GM21447 (cell line): ENCODE data around the gene TRAF3IP1.

Source experiments
- ATAC-seq: cut with Tn5 transposase; IDR thresholded peaks from one replicate; pipeline ENCODE4 v1.9.1; 2021; ENCODE audit not compliant: unreplicated experiment

TRAF3IP1 gene

GRCh38 chr2:238378230-238379095 lies 58.1 kb downstream of the TRAF3IP1 start:
- no peak for ATAC-seq

GRCh38 chr2:238379096-238379810 lies 58.9 kb downstream of the TRAF3IP1 start:
- ATAC-seq: no peak

- ATAC-seq: no peak
Measured at GRCh38 chr2:238380336-238380735, 60.0 kb downstream of the TRAF3IP1 start.

- ATAC-seq: no peak
Measured at GRCh38 chr2:238380785-238381184, 60.5 kb downstream of the TRAF3IP1 start.

- ATAC-seq: no peak
Measured at GRCh38 chr2:238381341-238382115, 61.2 kb downstream of the TRAF3IP1 start.

GRCh38 chr2:238382381-238382781 lies 62.1 kb downstream of the TRAF3IP1 start:
- ATAC-seq: no peak

- no peak for ATAC-seq
Measured at GRCh38 chr2:238383135-238383534, 62.8 kb downstream of the TRAF3IP1 start.

- no peak for ATAC-seq
Measured at GRCh38 chr2:238383743-238384380, 63.5 kb downstream of the TRAF3IP1 start.

- no peak for ATAC-seq
Measured at GRCh38 chr2:238387332-238387731, 67.0 kb downstream of the TRAF3IP1 start.

- ATAC-seq: no peak
Measured at GRCh38 chr2:238388794-238389193, 68.5 kb downstream of the TRAF3IP1 start.

- ATAC-seq: no peak
Measured at GRCh38 chr2:238389988-238390589, 69.8 kb downstream of the TRAF3IP1 start.

GRCh38 chr2:238391042-238391689 lies 70.8 kb downstream of the TRAF3IP1 start:
- no peak for ATAC-seq

GRCh38 chr2:238396663-238397062 lies 76.3 kb downstream of the TRAF3IP1 start:
- no peak for ATAC-seq

GRCh38 chr2:238397356-238397755 lies 77.0 kb downstream of the TRAF3IP1 start:
- no peak for ATAC-seq

- no peak for ATAC-seq
Measured at GRCh38 chr2:238398577-238398976, 78.3 kb downstream of the TRAF3IP1 start.

- no peak for ATAC-seq
Measured at GRCh38 chr2:238399094-238399493, 78.8 kb downstream of the TRAF3IP1 start.

GRCh38 chr2:238401551-238401950 lies 81.2 kb downstream of the TRAF3IP1 start:
- no peak for ATAC-seq

- ATAC-seq: no peak
Measured at GRCh38 chr2:238403632-238404405, 83.5 kb downstream of the TRAF3IP1 start.
